Psoas muscle (tissue), 8 donors: Measurements from ENCODE around the gene ACOD1. TPM values are rescaled to one million over a fixed set of nuclear protein-coding genes. Genes with fewer than 3 reads are reported as not detected.
"Not testable (repeated sequence)": the region's sequence is repeated elsewhere in the genome, so short reads cannot be mapped to it uniquely, and the experiment has no call there.

Source experiments
- ATAC-seq, 4 donors: fragments of 200-7000 bp; cut with Tn5 transposase; one replicate each; pipeline ENCODE4 v1.9.1; 2020; ENCODE audit warnings: moderate library complexity in 3 of 4, mild to moderate bottlenecking in 2 of 4
- DNase-seq, 2 donors: peaks; one replicate each; pipeline ENCODE4 v3.0.0-alpha.2; 2020
- H3K27ac ChIP-seq: fragments of 200-600 bp; one replicate; pipeline ENCODE4 v1.8.0; 2022
- H3K27me3 ChIP-seq, 3 donors: fragments of 200-600 bp in 1 of 3; one replicate each; pipeline versions ENCODE4 v1.6.1 to v1.8.0; 2013 to 2022; ENCODE audit warnings: low read length in 2 of 3, mild to moderate bottlenecking in 2 of 3, moderate library complexity in 1 of 3; ENCODE audit not compliant: insufficient read depth in 3 of 3
- H3K36me3 ChIP-seq, 2 donors: fragments of 200-600 bp in 1 of 2; one replicate each; pipeline versions ENCODE4 v1.6.1 to v1.8.0; 2013 to 2022; ENCODE audit warnings: low read depth in 1 of 2, mild to moderate bottlenecking in 1 of 2, moderate library complexity in 1 of 2; ENCODE audit not compliant: insufficient read depth in 1 of 2
- H3K4me1 ChIP-seq: fragments of 200-600 bp; one replicate; pipeline ENCODE4 v1.8.0; 2022
- H3K4me3 ChIP-seq: fragments of 200-600 bp; one replicate; pipeline ENCODE4 v1.8.0; 2022; ENCODE audit warnings: mild to moderate bottlenecking
- H3K9me3 ChIP-seq: fragments of 200-600 bp; one replicate; pipeline ENCODE4 v1.8.0; 2022
- CTCF ChIP-seq: fragments of 200-600 bp; IDR thresholded peaks from one replicate; pipeline ENCODE4 v1.8.0; 2022; ENCODE audit warnings: antibody characterized with exemption
- WGBS, 3 donors: extraction: QIAGEN DNeasy Blood & Tissue Kit; methylation state at CpG; one replicate each; pipeline versions ENCODE4 v1.1.6 to v1.1.7; 2013; 5-methylcytosine and 5-hydroxymethylcytosine counted together
- intact Hi-C, 2 donors: fragments of 100-400 bp; cut with DNase I; formaldehyde crosslinking; loops; one replicate each; pipeline versions ENCODE4 v1.11.0 to v1.14.2; 2022
- long read RNA-seq, 2 donors: library from polyadenylated mRNA; unstranded; transcript quantifications; one replicate each; pipeline ENCODE4 v2.0.0, GENCODE V29; 2021
- polyA plus RNA-seq, 3 donors: library from polyadenylated mRNA; stranded (reverse); fragments of 200-250 nt; gene quantifications; one replicate each; pipeline ENCODE4 v1.2.3, GENCODE V29; 2013
- total RNA-seq, 4 donors: library from RNA; stranded (reverse); fragmentation: NEBNext Ultra II Directional in 2 of 4; extraction: Animal tissue kit (Norgen Biotek cat#: 25700) in 2 of 4; gene quantifications; one replicate each; pipeline versions ENCODE4 v1.2.1 to v1.2.4, GENCODE V29; 2021 to 2023
- donor health status: healthy with polysubstance abuse.
- donor health status: DM: no; HTN: no; CAD: no; lungs with moderate emphysema.
- donor health status: Bipolar disorder and iron deficiency.
- donor health status: healthy.
- donor health status: DM: yes; HTN: yes; CAD: no.
- donor health status: DM: no; HTN: no; CAD: no.
- donor health status: DM: no; HTN: no; CAD: no.
- donor health status: DM: yes; HTN: yes; CAD: no.

The ACOD1 gene
- total RNA-seq (not detected), polyA plus RNA-seq (not detected)
- long read RNA-seq, donor 1: 0 reads
- long read RNA-seq, donor 2: 0 reads

DNA sequence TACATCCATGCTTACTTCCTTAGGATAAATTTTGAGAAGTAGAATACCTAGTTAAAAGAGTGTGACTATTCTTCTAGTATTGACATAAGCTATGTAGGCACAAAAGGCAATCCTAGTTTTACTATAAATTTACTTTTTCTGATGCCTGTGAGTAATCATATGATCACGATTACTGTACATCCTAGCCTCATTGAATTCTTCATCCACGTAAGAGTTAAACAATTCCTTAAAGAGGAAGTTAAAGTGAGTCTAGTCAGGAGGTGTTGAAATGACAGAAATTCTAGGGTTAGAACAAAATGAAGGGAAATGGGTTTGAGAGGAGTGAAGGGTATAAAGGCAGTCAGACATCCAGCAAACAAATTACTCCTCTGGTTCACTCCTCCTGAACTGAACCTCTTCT lies at the start of gene ACOD1:
TSS of gene ACOD1 (plus strand) at position 363 of the 400 bp plus-strand sequence. CDS start 48 bp downstream, outside the sequence.
- TF ChIP-seq CTCF: no peak
- 87 to 88% (median 87%) methylated on average over 2 of the region's 2 CpGs for WGBS, 3 donors

GRCh38 chr13:76899066-76899465 lies 49.2 kb upstream of the ACOD1 start:
- WGBS, 3 donors: 94 to 98% (median 96%) methylated on average over 4 of the region's 4 CpGs
- H3K27ac ChIP-seq, H3K9me3 ChIP-seq, H3K36me3 ChIP-seq, DNase-seq, H3K4me1 ChIP-seq, intact Hi-C loops, H3K4me3 ChIP-seq, H3K27me3 ChIP-seq, ATAC-seq: not testable (repeated sequence)

More for the DNA sequence above, at the start of gene ACOD1:
- Histone ChIP-seq H3K36me3 (no peaks in the 10 kb centered on the region), H3K9me3 (no peaks in the 10 kb centered on the region), H3K27ac (no peak within 1 kb of the TSS), H3K4me1 (no peaks in the 10 kb centered on the region), H3K27me3 (peaks cover 0 to 5% (median 0%) of the 10 kb centered on the region in 3 donors), H3K4me3 (no peak within 1 kb of the TSS)
- intact Hi-C loops: no loop called here
- DNase-seq (no peak), ATAC-seq (no peak)

DNA sequence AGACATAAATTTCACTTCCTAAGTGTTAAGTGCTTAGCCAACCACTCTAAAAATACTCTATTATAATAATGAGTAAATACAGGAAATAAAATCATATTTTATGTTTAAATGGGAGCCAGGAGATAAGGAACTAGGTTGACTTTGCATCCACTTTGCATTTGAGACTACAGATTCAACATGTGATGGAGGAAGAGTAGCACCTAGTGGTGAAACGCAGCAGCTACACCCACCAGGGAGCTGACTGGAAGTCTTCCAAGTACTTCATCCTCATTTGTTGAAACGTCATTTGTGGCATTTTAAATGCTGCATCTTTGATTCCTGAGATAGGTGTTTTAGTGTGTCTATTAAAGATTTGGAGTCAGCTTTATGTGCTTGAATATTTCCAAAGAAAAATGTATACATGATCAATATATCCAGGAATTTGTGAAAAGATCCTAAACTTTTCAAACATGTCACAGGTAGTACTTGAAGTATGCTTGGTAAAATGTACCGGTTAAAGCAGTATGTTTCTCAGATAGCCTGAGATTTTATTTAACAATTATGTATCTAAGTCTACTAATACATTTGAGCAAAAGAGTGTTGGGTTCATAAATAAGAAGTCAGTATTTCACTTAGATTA lies 44.7 kb upstream of the ACOD1 start:
- H3K27me3 ChIP-seq: no peaks in the 10 kb centered on the region
- H3K9me3 ChIP-seq: no peaks in the 10 kb centered on the region
- no peaks in the 10 kb centered on the region for H3K4me1 ChIP-seq
- DNase-seq: peak in 1 of 2 donors; percentile 39
- 22 to 25% (median 25%) methylated on average over 3 of the region's 3 CpGs for WGBS, 3 donors
- TF ChIP-seq CTCF: peak; percentile 99
- H3K27ac ChIP-seq: no peak overlapping the region
- no peak overlapping the region for H3K4me3 ChIP-seq
- ATAC-seq: peak; percentile 64 to 85 (median 72)
- intact Hi-C loops: loop anchor here (2.0 to 10.0 kb wide), 5 partner anchors 429 to 1206 kb away; no protein-coding TSS in a partner anchor
- H3K36me3 ChIP-seq: no peaks in the 10 kb centered on the region

DNA sequence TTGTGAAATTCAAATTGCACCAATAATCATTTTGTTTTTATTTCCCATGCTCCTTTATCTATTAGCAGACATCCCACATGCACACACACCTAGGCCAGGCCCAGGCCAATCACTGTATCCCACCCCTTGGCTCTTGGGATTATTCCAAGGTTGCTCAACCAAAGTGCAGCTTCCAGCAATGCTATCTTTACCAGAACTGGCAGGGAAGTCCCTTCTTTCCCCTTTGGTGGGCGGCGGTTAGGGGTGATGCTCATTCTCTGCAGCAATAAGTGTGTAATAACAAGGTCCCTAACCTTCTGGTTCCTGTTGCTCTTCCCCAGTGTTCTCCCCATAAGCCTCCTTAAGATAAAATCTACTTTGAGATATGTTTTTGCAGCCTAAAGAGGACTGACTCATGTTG lies 43.8 kb upstream of the ACOD1 start:
- ATAC-seq (no peak), DNase-seq (no peak)
- H3K9me3 ChIP-seq: no peaks in the 10 kb centered on the region
- TF ChIP-seq CTCF: no peak
- no peak overlapping the region for H3K27ac ChIP-seq
- no peak overlapping the region for H3K4me3 ChIP-seq
- no peaks in the 10 kb centered on the region for H3K27me3 ChIP-seq
- H3K36me3 ChIP-seq: no peaks in the 10 kb centered on the region
- WGBS, 3 donors: 74 to 88% (median 80%) methylated on average over 2 of the region's 2 CpGs
- H3K4me1 ChIP-seq: no peaks in the 10 kb centered on the region
- intact Hi-C loops: loop anchor here (5.0 to 10.0 kb wide), 3 partner anchors 430 to 1207 kb away; no protein-coding TSS in a partner anchor

DNA sequence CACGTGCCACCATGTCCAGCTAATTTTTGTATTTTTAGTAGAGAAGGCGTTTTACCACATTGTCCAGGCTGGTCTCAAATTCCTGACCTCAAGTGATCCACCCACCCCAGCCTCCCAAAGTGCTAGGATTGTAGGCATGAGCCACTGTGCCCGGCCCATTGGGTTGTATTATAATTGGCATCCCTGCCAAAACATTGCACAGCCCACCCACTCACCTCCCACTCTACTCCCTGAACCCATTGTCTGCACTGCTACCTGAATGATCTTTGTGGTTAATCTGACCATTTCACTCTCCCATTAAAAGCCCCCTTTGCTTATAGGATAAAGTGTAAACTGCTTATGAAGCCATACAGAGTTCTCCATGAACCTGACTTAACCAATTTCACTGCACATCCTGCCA lies 35.8 kb upstream of the ACOD1 start:
- peaks cover 0 to 2% (median 0%) of the 10 kb centered on the region in 3 donors for H3K27me3 ChIP-seq
- intact Hi-C loops: no loop called here
- TF ChIP-seq CTCF: no peak
- 78 to 87% (median 85%) methylated on average over 3 of the region's 3 CpGs for WGBS, 3 donors
- H3K36me3 ChIP-seq: no peaks in the 10 kb centered on the region
- no peak for ATAC-seq
- no peak for DNase-seq
- no peaks in the 10 kb centered on the region for H3K4me1 ChIP-seq
- H3K9me3 ChIP-seq: no peaks in the 10 kb centered on the region
- H3K27ac ChIP-seq: no peak overlapping the region
- H3K4me3 ChIP-seq: no peak overlapping the region
